NCI-H345 treated with DMSO at 0.1 percent for 48 hours (cell line): ENCODE results near the gene MAGI2.

Experiments
- DNase-seq: peaks from one replicate; lab custom pipeline; 2025; ENCODE audit not compliant: unreplicated experiment; lab: John Stamatoyannopoulos, UW

Gene MAGI2

GRCh38 chr7:78443811-78444210, 1009.7 kb downstream of the MAGI2 start:
- no peak for DNase-seq

- DNase-seq, result no peak
Measured at GRCh38 chr7:78441737-78442136, 1011.7 kb downstream of the MAGI2 start.

- DNase-seq, result peak; percentile 11
Measured at GRCh38 chr7:78438433-78438832, 1015.0 kb downstream of the MAGI2 start.

- no peak for DNase-seq
Measured at GRCh38 chr7:78437118-78437517, 1016.3 kb downstream of the MAGI2 start.

- DNase-seq, result no peak
Measured at GRCh38 chr7:78435355-78435754, 1018.1 kb downstream of the MAGI2 start.

- DNase-seq, result no peak
Measured at GRCh38 chr7:78434281-78434680, 1019.2 kb downstream of the MAGI2 start.

GRCh38 chr7:78433421-78433820, 1020.0 kb downstream of the MAGI2 start:
- DNase-seq, result no peak

- DNase-seq, result no peak
Measured at GRCh38 chr7:78429878-78430277, 1023.6 kb downstream of the MAGI2 start.

- DNase-seq, result no peak
Measured at GRCh38 chr7:78427209-78427608, 1026.3 kb downstream of the MAGI2 start.

- no peak for DNase-seq
Measured at GRCh38 chr7:78420001-78420400, 1033.5 kb downstream of the MAGI2 start.

GRCh38 chr7:78417180-78417853, 1036.2 kb downstream of the MAGI2 start:
- DNase-seq, result no peak

GRCh38 chr7:78413568-78413967, 1039.9 kb downstream of the MAGI2 start:
- DNase-seq, result no peak

- DNase-seq, result no peak
Measured at GRCh38 chr7:78412216-78412858, 1041.1 kb downstream of the MAGI2 start.

- no peak for DNase-seq
Measured at GRCh38 chr7:78407031-78407430, 1046.4 kb downstream of the MAGI2 start.

GRCh38 chr7:78406531-78406930, 1046.9 kb downstream of the MAGI2 start:
- DNase-seq, result no peak

- DNase-seq, result no peak
Measured at GRCh38 chr7:78402096-78402495, 1051.4 kb downstream of the MAGI2 start.

- DNase-seq, result no peak
Measured at GRCh38 chr7:78400038-78400437, 1053.4 kb downstream of the MAGI2 start.

- no peak for DNase-seq
Measured at GRCh38 chr7:78399033-78399769, 1054.3 kb downstream of the MAGI2 start.

GRCh38 chr7:78398576-78398975, 1054.9 kb downstream of the MAGI2 start:
- no peak for DNase-seq

- no peak for DNase-seq
Measured at GRCh38 chr7:78398081-78398480, 1055.4 kb downstream of the MAGI2 start.

GRCh38 chr7:78396210-78396609, 1057.3 kb downstream of the MAGI2 start:
- DNase-seq, result no peak
